Brain microvascular endothelial cell (primary cell): ENCODE data around the gene PFDN1.

Experiments
- DNase-seq: peaks from one replicate; pipeline ENCODE4 v3.0.0-alpha.2; 2020
- H3K27ac ChIP-seq: fragments of 250-450 bp; sonication (Bioruptor Pico); 2 replicates; pipeline ENCODE4 v1.5.1; 2020; ENCODE audit warnings: mild to moderate bottlenecking, moderate library complexity
- H3K27me3 ChIP-seq: fragments of 250-450 bp; sonication (Bioruptor Pico); replicated peaks from 2 replicates; pipeline ENCODE4 v1.5.1; 2020; ENCODE audit warnings: mild to moderate bottlenecking
- H3K36me3 ChIP-seq: fragments of 250-450 bp; sonication (Bioruptor Pico); replicated peaks from 2 replicates; pipeline ENCODE4 v1.5.1; 2020; ENCODE audit warnings: mild to moderate bottlenecking
- H3K4me3 ChIP-seq: 2 replicates; pipeline ENCODE4 v1.5.1; 2011; ENCODE audit warnings: low read depth, mild to moderate bottlenecking, control low read depth, low read length, moderate library complexity
- in situ Hi-C: cut with HindIII; loops from 2 replicates; pipeline ENCODE4 v1.10.0; 2017; ENCODE audit warnings: low sequenced_read_pairs, low pct_ligation_motif_present
- TF ChIP-seq, protein P1 (sequence below): IDR thresholded peaks from 2 replicates; pipeline ENCODE4 v1.5.1; 2011; ENCODE audit warnings: low read depth, mild to moderate bottlenecking, moderate library complexity, low read length, control low read depth, inconsistent platforms; ENCODE audit errors: missing control alignments

The PFDN1 gene

GRCh38 chr5:140255460-140256157 is 47.3 kb downstream of the PFDN1 start:
- TF ChIP-seq, protein P1, sequence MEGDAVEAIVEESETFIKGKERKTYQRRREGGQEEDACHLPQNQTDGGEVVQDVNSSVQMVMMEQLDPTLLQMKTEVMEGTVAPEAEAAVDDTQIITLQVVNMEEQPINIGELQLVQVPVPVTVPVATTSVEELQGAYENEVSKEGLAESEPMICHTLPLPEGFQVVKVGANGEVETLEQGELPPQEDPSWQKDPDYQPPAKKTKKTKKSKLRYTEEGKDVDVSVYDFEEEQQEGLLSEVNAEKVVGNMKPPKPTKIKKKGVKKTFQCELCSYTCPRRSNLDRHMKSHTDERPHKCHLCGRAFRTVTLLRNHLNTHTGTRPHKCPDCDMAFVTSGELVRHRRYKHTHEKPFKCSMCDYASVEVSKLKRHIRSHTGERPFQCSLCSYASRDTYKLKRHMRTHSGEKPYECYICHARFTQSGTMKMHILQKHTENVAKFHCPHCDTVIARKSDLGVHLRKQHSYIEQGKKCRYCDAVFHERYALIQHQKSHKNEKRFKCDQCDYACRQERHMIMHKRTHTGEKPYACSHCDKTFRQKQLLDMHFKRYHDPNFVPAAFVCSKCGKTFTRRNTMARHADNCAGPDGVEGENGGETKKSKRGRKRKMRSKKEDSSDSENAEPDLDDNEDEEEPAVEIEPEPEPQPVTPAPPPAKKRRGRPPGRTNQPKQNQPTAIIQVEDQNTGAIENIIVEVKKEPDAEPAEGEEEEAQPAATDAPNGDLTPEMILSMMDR: no peak
- Histone ChIP-seq H3K27ac (no peak overlapping the region), H3K27me3 (no peaks in the 10 kb centered on the region), H3K36me3 (peaks cover 4% of the 10 kb centered on the region), H3K4me3 (no peak overlapping the region)
- no peak for DNase-seq
- in situ Hi-C loops: no loop called here

GRCh38 chr5:140253985-140254384 is 48.9 kb downstream of the PFDN1 start:
- DNase-seq: no peak
- TF ChIP-seq, protein P1: no peak
- Histone ChIP-seq H3K4me3 (no peak overlapping the region), H3K36me3 (no peaks in the 10 kb centered on the region), H3K27ac (no peak overlapping the region), H3K27me3 (no peaks in the 10 kb centered on the region)
- in situ Hi-C loops: no loop called here

- no peak overlapping the region for H3K4me3 ChIP-seq
- DNase-seq: no peak
- TF ChIP-seq, protein P1: no peak
- no peaks in the 10 kb centered on the region for H3K27me3 ChIP-seq
- no peaks in the 10 kb centered on the region for H3K36me3 ChIP-seq
- in situ Hi-C loops: no loop called here
- H3K27ac ChIP-seq: peak overlapping the region; percentile 85
Measured at GRCh38 chr5:140252470-140253126, 50.3 kb downstream of the PFDN1 start.

GRCh38 chr5:140251527-140251973 is 51.4 kb downstream of the PFDN1 start:
- Histone ChIP-seq H3K4me3 (peak overlapping the region; percentile 22), H3K27me3 (no peaks in the 10 kb centered on the region), H3K36me3 (no peaks in the 10 kb centered on the region), H3K27ac (peak overlapping the region; percentile 85)
- DNase-seq: peak; percentile 97
- in situ Hi-C loops: no loop called here
- TF ChIP-seq, protein P1: no peak

GRCh38 chr5:140250386-140250785 is 52.5 kb downstream of the PFDN1 start:
- TF ChIP-seq, protein P1: no peak
- Histone ChIP-seq H3K27ac (peak overlapping the region; percentile 85), H3K27me3 (no peaks in the 10 kb centered on the region), H3K36me3 (no peaks in the 10 kb centered on the region), H3K4me3 (no peak overlapping the region)
- no peak for DNase-seq
- in situ Hi-C loops: no loop called here

GRCh38 chr5:140249536-140249935 is 53.4 kb downstream of the PFDN1 start:
- TF ChIP-seq, protein P1: no peak
- in situ Hi-C loops: no loop called here
- DNase-seq: no peak
- H3K4me3 ChIP-seq: no peak overlapping the region
- H3K27ac ChIP-seq: no peak overlapping the region
- no peaks in the 10 kb centered on the region for H3K27me3 ChIP-seq
- peaks cover 2% of the 10 kb centered on the region for H3K36me3 ChIP-seq
